Measurements from ENCODE around the gene KSR1. TPM values are rescaled to one million over a fixed set of nuclear protein-coding genes. Genes with fewer than 3 reads are reported as not detected.

The KSR1 gene
- total and polyA plus RNA-seq, 2 experiments from 2014 or later, result 7.8 to 53.2 TPM

DNA sequence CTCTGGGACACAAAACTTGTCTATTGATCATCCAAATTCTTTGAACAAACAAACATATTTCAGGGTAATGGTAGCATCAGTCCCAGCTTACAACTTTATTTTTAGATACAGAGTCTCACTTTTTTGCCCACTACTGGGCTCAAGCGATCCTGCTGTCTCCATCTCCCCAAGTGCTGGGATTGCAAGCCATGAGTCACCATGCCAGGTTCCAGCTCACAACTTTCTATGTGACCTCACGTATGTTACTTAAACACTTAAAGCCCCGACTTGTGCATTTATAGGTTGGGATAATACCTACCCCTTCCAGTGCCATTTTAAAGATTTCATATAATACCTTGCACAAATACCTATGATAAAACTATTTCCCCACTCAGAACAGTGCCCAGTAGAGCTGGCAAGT, 42.0 kb upstream of the KSR1 start (continued):
- TF ChIP-seq ETS1 (IDR thresholded peaks at IDR 0.05) (no peak), REST (IDR thresholded peaks at IDR 0.05; ENCODE audit: unreplicated experiment) (no peak), EZH2phosphoT487 (IDR thresholded peaks at IDR 0.05; ENCODE audit: unreplicated experiment) (no peak), JUNB (IDR thresholded peaks at IDR 0.05; ENCODE audit: unreplicated experiment) (no peak), CTCF (conservative IDR thresholded peaks at IDR 0.05; ENCODE audit: low read depth in 2 of 2) (no peak), CREB1 (CRISPR knock-in tag; IDR thresholded peaks at IDR 0.05; ENCODE audit: low read depth) (no peak)

DNA sequence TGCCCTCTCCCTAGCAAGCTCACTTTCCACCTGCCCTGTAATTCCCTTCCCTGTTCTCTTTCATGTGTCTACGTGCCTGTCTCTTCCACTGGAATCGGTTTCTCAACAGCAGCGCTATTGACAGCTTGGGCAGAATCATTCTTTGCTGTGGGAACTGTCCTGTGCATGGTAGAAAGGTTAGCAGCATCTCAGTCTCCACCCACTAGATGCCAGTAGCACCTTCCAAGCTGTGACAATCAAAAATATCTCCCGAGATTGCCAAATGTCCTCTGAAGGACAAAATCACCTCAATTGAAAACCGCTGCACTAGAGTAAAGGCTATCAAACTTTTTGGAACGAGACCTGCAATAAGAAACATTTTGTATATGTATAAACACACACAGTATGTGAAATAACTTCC, 41.6 kb upstream of the KSR1 start:
- Histone ChIP-seq H3K4me3 (no peak overlapping the region), H3K27me3 (ENCODE audit: insufficient read depth) (no peaks in the 10 kb centered on the region), H4K20me1 (replicated peaks; ENCODE audit: insufficient read depth) (no peaks in the 10 kb centered on the region), H3K9me2 (ENCODE audit: insufficient read depth) (no peaks in the 10 kb centered on the region), H3K79me2 (replicated peaks; ENCODE audit: insufficient read depth) (no peaks in the 10 kb centered on the region), H2AFZ (no peak overlapping the region; the same call in 1 of the 2 replicates), H3K4me1 (ENCODE audit: insufficient read depth) (peaks cover 4% of the 10 kb centered on the region; the same call in 1 of the 2 replicates), H3K36me3 (ENCODE audit: insufficient read depth) (no peaks in the 10 kb centered on the region), H3K27ac (ENCODE audit: low read depth) (no peak overlapping the region), H3F3A (replicated peaks; ENCODE audit: low read depth) (no peaks in the 10 kb centered on the region), H3K4me2 (no peak overlapping the region)
- no peaks in the 10 kb centered on the region for H3K9me3 Mint-ChIP-seq
- TF ChIP-seq NANOG (IDR thresholded peaks at IDR 0.05; ENCODE audit: borderline replicate concordance), result no peak
- no peak for TF ChIP-seq JUNB (IDR thresholded peaks at IDR 0.05; ENCODE audit: unreplicated experiment)
- no peak for DNase-seq (ENCODE audit: low spot score)
- peaks cover 2% of the 10 kb centered on the region for H3K27me3 Mint-ChIP-seq (ENCODE audit: insufficient read depth, low read depth, poor library complexity)
- H3K4me1 Mint-ChIP-seq, result 0 out of 3 replicates have a peak, but pooled peaks cover 4% of the 10 kb centered on the region
- H3K27ac Mint-ChIP-seq, result no peak overlapping the region
- ATAC-seq, result no peak
- no peaks in the 10 kb centered on the region for H3K36me3 Mint-ChIP-seq (ENCODE audit: low read depth)
- H3K4me3 Mint-ChIP-seq, result no peak overlapping the region
